Pons (tissue), 1 donor: ENCODE results near the gene C7orf25.

ENCODE experiments used
- DNase-seq: peaks from one replicate; pipeline ENCODE4 v3.0.0-alpha.2; 2016; ENCODE audit warnings: low spot score

Gene C7orf25

DNA sequence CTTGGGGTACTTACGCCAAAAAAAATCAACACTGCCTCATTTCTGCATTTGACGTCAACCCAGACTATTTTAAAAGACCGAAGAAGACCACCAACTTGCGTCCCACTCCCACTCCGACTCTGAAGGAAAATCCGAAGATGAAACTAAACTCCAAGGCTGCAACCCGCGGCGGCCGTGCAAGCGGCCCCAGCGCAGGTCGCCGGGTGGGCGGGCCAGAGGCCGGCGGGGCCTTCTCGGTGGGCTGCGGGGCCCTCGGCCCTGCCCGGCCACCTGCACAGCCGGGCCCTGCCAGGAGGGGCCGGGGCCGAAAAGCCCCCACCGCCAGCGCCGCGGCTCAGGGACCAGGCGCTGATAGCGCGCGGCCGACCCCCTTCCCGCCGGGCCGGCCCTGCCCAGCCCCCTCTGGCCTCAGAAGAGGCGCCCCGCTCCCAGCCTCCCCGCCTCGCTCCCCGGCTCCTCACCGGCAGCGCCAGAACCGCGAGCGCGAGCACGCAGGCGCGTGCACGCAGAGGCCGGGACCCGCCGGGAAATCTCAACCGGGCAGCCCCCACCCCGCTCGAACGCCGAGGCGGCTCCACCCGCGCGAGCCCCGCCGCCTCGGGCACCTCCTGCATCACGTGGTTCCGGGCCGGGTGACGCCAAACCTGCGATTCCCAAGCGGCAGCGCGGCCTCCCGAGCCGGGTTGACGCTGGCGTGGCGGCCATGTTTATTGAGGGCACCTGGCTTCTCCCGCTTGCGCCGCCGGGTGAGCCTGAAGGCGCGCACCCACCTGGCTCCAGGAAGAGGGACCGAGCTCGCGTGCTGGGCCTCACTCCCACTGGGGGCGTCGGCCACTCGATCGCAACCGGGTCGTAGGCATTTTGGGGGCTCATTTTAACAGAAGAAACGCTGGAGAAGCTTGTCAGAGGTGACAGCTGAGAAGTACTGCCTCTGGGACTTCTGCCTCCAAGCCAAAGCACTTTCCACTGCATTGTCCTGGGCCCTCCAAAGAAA is at the start of gene C7orf25:
C7orf25 (minus strand) TSS at position 617 of the 994 bp plus-strand sequence. CDS start 1,170 bp downstream, outside the sequence.
- peak; percentile 95 for DNase-seq

DNA sequence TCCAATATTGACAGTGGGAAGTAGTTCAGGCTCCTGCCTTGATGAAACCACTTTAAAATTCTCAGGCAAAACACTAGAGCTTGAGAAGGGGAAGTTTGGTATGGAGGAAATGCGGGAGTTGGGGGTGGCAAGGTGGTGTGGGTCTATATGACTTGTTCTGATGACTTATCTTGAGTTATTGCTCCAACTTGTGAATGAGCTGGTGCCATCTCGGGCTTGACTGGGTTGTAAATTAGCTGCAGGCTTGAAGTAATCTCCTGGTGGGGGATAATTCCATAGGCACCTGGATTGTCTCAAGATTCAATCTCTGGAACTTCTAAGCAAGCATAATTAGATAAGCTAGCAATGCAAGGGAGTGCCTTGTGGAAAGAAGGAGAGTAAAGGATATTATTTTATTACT is 49.3 kb upstream of the C7orf25 start:
- DNase-seq = no peak

DNA sequence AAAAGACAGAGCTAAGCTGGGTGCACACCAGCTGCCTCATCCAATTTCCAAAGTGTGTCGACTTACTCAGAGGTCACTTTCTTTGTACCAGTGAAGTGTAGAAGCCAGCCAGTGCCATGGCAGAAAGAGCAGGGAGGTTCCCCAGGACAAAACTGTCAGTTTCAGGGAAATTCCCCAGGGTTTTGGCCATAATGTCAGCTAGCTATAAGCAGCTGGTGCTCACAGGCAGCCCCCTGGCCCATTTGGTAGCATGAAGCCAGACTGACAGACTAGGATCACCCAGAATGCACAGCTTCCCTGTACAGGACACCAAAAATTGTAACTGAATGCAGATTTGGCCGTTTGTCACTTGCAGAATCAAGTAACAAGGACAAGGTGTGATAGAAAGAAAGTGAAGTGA is 48.9 kb upstream of the C7orf25 start:
- DNase-seq = no peak

DNA sequence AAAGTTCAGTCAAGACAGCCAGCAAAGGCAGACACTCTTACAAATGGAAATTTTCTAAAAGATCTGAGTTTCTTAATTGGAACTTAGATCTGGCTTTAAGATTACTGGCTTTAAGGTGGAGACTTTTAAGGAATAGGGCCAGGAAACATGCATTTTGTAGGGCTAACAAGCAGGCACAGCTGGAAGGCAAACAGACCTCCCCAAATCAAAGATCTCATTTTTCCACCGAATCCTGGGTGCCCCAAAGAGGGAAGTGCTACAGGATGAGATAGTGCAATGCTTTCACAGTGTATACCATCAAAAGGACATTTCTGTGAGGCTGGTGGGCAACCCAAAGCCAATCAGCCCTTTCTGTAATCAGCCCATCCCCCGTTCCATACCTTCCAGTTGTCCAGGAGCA is 47.7 kb upstream of the C7orf25 start:
- DNase-seq = no peak

DNA sequence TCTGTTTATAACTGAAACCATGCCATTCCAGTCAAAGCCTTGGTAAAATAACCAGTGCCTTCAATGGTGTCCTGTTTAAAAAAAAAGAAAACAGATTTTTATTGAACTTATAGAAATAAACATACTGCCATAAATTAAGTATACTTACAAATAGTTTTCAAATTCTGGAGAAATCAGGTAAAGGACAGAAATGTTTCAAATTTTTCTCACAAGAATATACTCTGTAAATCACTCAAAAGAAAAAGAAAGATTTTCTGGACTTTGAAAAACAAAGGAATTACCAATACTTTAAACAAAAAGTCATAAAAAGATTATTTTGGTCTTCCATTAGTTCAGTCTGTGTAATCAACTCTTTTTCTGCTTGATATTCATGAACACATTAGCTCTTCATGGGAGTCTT is 44.2 kb upstream of the C7orf25 start:
- DNase-seq = no peak

DNA sequence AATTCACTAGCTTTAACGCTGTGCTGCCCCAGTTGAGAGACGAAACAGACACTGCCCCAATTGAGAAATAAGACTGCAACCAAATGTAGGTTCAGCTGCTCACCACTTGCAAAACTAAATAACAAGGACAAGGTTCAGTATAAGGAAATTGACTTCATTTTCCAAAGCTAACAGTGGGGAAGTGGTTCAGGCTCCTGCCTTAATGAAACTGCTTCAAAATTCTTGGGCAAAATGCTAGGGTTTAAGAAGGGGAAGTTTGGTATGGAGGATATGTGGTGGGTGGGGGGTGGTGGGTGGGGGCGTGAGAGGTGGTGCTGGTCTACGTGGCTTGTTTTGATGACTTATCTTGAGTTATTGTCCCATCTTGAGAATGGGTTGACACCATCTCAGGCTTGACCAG is 42.1 kb upstream of the C7orf25 start:
- no peak for DNase-seq

DNA sequence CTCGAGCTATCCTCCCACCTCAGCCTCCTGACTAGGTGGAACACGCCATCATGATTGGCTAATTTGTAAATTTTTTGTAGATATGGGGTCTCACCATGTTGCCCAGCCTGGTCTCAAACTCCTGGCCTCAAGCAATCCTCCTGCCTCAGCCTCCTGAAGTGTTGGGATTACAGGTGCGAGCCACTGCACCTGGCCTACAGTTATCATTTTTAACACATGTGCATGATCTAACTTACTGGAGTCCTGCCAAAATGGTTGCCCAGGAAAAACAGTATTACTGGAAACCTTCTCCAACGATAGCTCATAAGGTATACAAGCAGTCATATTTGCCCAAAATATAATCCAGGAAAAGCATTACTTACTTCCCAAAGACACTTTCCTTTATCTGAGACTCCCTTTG is 40.5 kb upstream of the C7orf25 start:
- DNase-seq = no peak

DNA sequence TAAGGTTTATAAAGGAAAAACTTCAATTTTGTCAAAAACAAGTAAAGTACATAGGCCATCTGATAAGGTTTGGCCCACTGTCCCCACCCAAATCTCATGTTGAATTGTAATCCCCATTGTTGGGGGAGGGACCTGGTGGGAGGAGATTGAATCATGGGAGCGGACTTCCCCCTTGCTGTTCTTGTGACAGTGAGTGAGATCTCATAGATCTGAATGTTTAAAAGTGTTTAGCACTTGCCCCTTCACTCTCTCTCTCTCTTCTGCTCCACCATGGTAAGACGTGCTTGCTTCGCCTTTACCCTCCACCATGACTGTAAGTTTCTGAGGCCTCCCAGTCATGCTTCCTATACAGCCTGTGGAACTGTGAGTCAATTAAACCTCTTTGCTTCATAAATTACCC is 38.5 kb upstream of the C7orf25 start:
- DNase-seq = no peak

DNA sequence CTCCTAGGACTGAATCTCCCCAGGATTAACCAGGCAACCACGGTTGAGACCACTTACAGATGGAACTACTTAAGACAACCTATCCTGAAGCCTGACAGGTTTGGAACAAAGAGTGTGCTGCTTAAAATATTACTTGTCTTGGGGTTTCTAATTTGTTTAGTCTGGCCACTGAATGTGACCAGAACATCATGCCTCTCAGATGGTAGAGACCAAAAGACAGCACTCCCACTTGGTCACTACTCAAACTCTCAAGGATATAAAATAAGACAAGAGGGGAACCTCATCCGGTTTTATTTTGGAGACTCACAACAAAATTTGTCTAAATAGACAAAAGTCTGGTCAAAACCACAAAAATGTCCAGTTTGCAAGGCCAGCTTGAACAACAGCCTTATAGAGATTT is 35.7 kb upstream of the C7orf25 start:
- DNase-seq = no peak

DNA sequence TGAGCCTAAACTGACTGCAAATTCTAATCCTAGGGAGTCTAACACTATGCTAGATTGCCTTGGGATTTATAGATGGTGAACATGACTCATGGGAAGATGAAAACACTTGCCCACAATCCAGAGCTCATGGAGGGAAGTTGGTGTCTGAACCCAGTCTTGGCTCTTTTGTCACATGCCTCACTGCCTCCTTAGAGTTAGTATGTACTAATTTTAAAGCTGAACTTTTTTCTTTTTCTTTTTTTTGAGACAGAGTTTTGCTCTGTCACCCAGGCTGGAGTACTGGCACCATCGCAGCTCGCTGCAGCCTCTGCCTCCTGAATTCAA is 34.7 kb upstream of the C7orf25 start:
- DNase-seq = no peak

DNA sequence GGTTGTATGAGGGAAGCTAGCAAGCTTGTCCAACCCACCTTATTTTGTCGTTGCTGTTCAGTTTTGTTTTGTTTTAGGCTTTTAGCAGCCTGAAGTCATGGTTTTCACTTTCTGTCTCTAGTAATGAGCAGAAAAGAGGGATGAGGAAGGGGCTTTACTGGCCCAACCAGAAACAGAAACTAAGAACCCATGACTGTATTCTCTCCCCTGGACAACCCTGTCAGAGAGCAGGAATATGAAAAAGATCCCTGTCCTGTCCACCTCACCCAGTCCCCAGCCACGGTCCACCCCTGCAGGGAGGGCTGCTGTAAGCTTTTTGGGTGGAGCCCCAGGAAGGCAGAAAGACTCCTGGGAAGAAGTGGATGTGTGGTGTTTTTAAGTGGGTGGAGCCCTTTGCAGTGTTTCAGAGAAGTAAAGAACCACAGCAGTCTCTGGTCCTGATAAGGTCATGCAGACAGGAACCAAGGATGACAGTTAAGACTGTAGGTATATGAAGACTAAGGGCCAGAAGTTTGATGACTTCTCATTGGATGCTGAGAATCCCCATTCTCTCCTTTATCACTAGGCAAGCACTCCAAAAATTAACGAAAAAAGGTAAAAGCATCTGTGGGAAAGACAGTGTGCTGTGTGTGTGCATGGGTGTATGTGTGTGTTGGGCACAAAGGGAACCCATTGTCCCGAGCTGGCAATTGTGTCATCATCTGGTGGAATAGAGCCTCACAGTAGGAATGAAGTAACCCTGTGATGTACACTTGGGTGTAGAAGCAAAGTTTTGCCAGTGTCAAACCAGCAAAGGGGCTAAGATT is 34.2 kb upstream of the C7orf25 start:
- DNase-seq = peak; percentile 61

DNA sequence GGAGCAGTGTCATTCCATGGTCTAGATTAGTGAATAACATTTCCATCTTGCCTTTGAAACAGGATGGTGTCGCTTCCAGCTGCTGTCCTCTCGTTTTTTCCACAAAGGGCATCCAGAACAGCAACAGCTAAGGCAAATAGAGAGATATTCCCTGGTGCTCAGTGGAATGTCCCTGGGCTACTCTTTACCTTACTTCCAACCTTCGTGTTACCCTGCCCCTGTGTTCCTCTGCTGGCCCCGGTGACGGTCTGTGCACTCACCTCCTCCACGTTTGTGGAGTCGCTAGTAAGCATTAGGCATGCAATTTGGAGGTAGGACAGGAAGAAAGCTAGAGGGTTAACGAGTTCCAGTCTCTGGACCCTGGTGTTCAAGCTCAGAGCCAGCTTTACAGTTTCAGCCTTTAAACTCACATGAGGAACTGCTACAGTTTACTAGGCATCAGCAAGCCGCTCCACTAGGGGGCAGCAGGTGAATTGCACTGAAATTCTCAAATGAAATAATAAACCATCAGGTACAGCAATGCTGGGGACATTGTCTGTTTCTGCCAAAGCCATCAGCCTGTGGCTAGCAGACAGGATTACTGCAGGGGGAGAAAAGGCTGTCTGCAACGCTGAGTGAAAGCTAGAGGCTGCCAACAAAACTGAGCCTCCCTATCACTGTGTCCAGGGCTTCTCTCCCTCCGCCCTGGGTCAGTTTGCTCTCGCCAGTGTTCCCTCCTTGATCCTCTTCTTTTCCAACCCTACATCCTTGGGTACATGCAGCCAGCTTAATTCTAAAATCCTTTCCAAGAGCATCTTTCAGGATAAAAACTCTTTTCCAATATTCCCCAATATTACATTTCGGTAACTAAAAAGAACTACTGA is 29.3 kb upstream of the C7orf25 start:
- DNase-seq = peak; percentile 79

DNA sequence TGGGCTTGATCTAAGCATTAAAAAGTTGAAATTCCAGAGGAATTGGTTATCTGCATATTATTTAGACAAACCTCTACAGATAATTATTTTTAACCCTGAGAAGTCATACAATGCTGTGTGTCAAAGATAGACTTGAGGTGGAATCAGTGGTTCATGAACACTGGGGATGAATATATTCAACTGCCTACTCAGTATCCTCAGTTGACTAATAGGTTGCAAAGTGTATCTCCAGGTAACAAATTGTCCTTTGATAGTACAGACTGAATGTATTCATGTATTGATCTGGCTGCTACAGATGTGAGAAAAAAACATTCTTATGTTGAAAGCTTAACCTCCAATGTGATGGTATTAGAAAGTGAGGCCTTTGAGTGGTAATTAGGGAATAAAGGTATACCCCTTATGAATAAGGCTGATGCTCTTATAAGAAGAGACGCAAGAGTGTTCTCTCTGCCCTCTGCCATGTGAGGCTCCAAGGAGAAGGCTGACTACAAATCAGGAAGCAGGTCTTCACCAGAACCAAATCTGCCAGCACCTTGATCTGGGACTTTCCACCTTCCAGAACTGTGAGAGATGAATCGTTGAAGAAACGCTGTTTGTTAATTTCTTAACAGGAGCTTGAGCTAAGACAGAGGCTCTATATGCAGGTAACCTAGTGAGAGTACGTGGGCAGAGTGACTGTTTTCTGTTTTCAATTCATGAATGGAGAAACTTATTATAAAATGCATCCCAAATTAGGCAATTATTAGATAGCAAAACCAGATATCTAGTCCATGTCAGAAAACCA is 27.8 kb upstream of the C7orf25 start:
- DNase-seq = no peak

DNA sequence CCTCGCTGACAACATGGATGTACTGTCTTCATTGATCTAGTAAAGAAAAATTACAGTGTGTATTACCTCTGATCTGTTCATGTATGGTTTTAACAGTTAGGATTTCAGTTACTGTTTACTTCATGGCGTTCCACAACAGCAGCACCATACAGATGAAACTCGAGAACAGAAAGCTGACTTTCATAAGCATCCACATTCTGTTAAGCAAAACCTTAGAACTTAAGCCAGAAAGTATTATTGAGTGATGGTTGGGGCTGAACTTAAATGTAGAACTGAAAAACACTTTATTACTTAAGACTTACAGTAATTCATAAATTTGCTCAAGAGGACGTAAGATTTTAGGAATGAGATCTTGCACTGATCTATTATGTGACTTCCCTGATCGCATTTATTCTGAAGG is 24.0 kb upstream of the C7orf25 start:
- DNase-seq = no peak

DNA sequence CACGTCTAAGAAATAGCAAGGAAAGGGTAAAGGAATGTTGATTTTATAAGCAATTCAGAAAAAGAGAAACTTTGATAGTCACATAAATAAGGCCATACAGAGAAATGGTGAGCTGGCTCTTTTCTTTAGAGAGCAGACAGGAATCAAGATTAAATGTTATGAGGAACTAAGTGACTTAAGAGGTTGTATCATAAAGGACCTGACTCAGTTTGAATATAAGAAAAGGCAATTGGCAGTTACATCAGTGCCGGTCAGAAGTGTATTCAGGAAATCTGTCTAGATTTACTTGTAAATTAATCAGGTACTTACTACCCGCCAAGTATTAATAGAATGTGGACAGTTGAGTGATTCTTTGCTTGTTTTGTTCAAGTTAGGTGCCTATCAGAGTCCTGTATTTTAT is 22.4 kb upstream of the C7orf25 start:
- DNase-seq = no peak

DNA sequence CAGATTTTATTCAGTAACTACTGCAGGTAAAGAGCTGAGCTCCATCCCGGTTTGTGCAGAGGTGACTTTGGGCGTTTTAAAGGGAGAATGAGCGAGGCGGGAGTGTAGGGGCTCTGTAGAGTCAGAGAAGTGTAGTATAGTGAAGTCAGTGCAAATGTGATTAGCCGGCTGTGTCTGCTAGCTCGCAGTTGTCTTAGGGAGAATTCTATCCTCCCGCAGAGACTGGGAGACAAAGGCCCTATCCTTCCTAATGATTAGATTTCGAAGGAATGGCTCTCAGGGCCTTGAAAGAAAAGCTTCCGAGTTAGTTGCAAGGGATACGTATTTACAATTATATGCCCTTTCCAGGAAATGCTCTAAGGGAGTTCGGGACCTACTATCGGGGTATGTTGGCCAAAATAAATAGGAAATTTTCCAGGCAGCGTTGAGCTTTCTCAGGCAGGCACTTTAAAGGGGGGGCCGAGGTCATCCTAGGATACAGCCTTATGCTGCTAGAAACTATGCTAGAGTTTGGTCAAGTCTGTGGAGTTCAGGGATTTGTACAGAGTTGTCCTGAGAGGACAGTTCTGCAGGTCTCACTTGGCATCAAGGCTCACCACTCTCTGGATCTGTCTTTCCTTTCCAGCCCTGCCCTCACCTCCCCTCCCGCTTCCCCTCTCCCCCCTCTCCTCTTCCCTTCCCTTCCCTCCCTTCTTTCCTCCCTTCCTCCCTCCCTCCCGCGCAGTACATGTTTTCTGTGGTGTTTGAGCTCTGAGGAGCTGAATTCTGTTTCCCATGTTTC is 21.1 kb upstream of the C7orf25 start:
- DNase-seq = peak; percentile 37

DNA sequence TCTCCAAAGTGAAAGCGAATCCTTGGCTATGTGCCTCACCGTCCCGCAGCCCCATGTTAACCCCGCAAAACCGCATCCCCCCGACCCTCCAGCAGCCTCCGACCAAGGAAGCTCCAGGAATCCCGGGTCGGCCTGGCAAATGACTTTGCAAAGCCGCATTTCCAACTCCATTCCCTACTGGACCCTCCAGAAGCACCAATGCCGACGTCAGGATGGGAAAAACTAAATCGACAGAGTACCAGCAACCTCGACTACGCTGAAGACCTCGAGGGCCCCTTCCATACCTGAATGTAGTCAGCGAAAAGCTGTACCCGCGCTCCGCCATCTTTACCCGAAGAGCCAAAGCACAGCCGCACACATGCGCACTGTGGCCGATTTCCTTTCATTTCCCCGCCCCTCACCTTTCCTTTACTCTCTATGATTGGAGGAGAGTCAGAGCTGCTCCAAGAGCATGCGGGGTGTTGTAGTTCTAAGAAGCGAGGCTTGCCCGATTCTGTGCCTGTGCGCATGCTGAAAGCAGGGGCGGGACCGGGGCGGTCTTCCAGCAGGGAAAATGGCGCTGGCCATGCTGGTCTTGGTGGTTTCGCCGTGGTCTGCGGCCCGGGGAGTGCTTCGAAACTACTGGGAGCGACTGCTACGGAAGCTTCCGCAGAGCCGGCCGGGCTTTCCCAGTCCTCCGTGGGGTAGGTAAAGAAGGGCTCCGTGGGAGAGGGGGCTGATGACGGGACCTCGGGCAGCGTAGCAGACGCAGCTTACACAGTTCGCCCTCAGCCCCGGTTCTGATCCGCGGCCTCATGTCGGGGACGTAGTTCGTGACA is 20.2 kb upstream of the C7orf25 start, which contains the start of the genes MRPL32 and PSMA2:
MRPL32 (plus strand) TSS at position 543 of the 818 bp plus-strand sequence; CDS start at position 554, 11 bp downstream.
PSMA2 (minus strand) TSS at position 341 of the 818 bp plus-strand sequence; CDS start at position 325, 16 bp downstream.
- peak; percentile 99 for DNase-seq

DNA sequence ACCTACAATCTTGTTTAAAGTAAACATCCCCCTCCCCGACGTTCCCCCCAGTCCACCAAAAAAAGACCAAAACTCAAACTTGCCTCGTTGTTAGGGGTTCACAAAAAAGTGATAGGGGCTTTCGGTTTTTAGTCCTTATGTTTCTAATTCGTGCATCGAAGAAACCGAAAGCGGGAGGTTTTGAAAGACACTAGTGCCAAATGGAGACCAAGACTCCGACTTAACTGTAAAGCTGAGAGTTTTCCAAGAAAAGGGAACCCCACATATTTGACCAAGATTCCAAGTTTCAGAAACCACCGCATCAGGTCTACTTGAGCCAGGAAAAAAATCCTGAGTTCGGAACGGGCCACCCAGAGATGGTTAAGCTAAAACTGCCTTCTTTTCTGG is 19.6 kb upstream of the C7orf25 start:
- peak; percentile 29 for DNase-seq

DNA sequence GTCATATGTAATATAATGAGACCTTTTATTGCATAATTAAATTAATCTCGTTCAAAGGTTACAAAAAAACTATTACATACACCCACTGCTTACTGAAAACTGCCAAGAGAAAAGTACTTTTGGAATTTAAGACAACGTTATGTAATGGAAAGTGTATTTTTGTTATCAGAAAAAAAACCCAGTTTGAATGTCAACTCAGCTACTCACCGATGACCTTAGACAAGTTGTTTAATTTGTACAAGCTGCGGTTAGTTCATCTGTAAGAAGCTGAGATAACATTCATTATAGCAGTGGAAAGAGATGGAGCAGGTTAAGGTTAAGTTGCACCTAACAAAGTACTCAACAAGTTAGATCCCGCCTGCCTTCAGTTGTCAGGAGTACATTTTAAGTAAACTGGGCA is 19.0 kb upstream of the C7orf25 start:
- no peak for DNase-seq
